HepG2 (cell line): ENCODE results near the gene CXCL3. TPM values are rescaled to one million over a fixed set of nuclear protein-coding genes. Genes with fewer than 3 reads are reported as not detected.

Experiments used
- KDM4B ChIP-seq: sonication (generic); formaldehyde crosslinking; IDR thresholded peaks from 2 replicates; pipeline ENCODE4 v1.4.0; 2020; ENCODE audit warnings: missing genetic modification reagents
- MLLT10 ChIP-seq: sonication (generic); formaldehyde crosslinking; IDR thresholded peaks from 2 replicates; pipeline ENCODE4 v1.4.0; 2020; ENCODE audit warnings: missing genetic modification reagents
- MLXIP ChIP-seq: sonication (generic); formaldehyde crosslinking; IDR thresholded peaks from 2 replicates; pipeline ENCODE4 v1.9.0; 2021; ENCODE audit warnings: missing genetic modification reagents, borderline replicate concordance
- RXRB ChIP-seq: IDR thresholded peaks from 2 replicates; pipeline ENCODE4 v1.6.1; 2016; ENCODE audit warnings: borderline replicate concordance, missing genetic modification reagents, missing compliant biosample characterization
- ZBED4 ChIP-seq: sonication (generic); formaldehyde crosslinking; IDR thresholded peaks from 2 replicates; pipeline ENCODE4 v1.4.0; 2020; ENCODE audit warnings: missing genetic modification reagents, borderline replicate concordance
- ZNF234 ChIP-seq: sonication (generic); formaldehyde crosslinking; conservative IDR thresholded peaks from 2 replicates; pipeline ENCODE4 v1.5.1; 2020; ENCODE audit warnings: mild to moderate bottlenecking, missing genetic modification reagents
- ZNF598 ChIP-seq: sonication (generic); formaldehyde crosslinking; IDR thresholded peaks from 2 replicates; pipeline ENCODE4 v1.5.1; 2020; ENCODE audit warnings: mild to moderate bottlenecking, missing genetic modification reagents, borderline replicate concordance
- ZNF703 ChIP-seq: sonication (generic); formaldehyde crosslinking; IDR thresholded peaks from 2 replicates; pipeline ENCODE4 v1.5.1; 2020; ENCODE audit warnings: missing genetic modification reagents, mild to moderate bottlenecking, moderate library complexity, borderline replicate concordance
- ZNF746 ChIP-seq: sonication (generic); formaldehyde crosslinking; IDR thresholded peaks from 2 replicates; pipeline ENCODE4 v1.8.0; 2022; ENCODE audit warnings: mild to moderate bottlenecking, missing genetic modification reagents
- ZNF879 ChIP-seq: sonication (generic); formaldehyde crosslinking; IDR thresholded peaks from 2 replicates; pipeline ENCODE4 v1.8.1; 2023; ENCODE audit warnings: missing genetic modification reagents
- polyA plus RNA-seq, 8 experiments: library from polyadenylated mRNA; depleted of rRNA in 3 of 8; stranded (reverse) in 7 of 8; unstranded in 1 of 8; fragments of >200 nt; fragmentation: Illumina TruSeq in 4 of 8; extraction: Trizol in 4 of 8; gene quantifications; 2 replicates each; pipeline versions ENCODE4 v1.2.1 to v1.2.3, GENCODE V29; 2011 to 2016; ENCODE audit warnings: low read depth in 4 of 8, missing spikeins in 1 of 8, mixed read lengths in 1 of 8; ENCODE audit not compliant: insufficient read depth in 1 of 8
- total RNA-seq, 5 experiments: library from RNA; depleted of rRNA; stranded (reverse); fragments of >200 nt; fragmentation: Illumina TruSeq; extraction: Trizol; gene quantifications; 2 replicates each; pipeline ENCODE4 v1.2.3, GENCODE V29; 2016; ENCODE audit warnings: low read depth in 1 of 5
- TF ChIP-seq, protein P1 (sequence below): sonication (generic); formaldehyde crosslinking; IDR thresholded peaks from 2 replicates; pipeline ENCODE4 v1.4.0; 2020; ENCODE audit warnings: low read depth, mild to moderate bottlenecking, missing genetic modification reagents
- TF ChIP-seq, protein P2 (sequence below): sonication (generic); formaldehyde crosslinking; IDR thresholded peaks from 2 replicates; pipeline ENCODE4 v1.4.0; 2020; ENCODE audit warnings: mild to moderate bottlenecking, missing genetic modification reagents

CXCL3 gene
- total and polyA plus RNA-seq, 2 of the 13 experiments (the other 11 are each of a cell fraction or from before 2014, with no cell fraction given) = 0.13 TPM; not detected in 1

DNA sequence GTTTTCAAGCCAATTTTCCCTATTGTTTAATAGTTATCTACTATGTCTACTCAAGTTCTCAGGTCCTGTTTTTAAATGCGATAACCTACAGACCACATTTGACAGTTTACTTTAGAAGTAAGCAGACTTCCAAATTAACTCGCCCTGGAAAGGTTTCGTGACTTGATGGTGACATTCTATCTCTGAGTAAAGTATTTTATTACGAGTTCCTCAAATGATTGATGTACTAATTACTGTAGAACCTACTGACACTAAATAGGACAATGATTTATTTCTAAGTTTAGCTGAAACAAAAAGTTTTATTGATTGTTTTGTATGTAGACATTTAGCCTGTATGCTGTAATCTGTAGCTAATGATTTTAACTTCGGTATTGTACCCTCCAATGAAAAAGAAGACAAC, 48.6 kb downstream of the CXCL3 start (continued):
- TF ChIP-seq MLXIP (no peak), MLLT10 (CRISPR knock-in tag) (no peak), ZNF703 (CRISPR knock-in tag) (no peak), ZNF879 (CRISPR knock-in tag) (no peak), ZNF234 (no peak), ZBED4 (CRISPR knock-in tag) (no peak), RXRB (CRISPR knock-in tag) (no peak), ZNF598 (CRISPR knock-in tag) (no peak), ZNF746 (CRISPR knock-in tag) (no peak), KDM4B (CRISPR knock-in tag) (no peak)
- TF ChIP-seq, protein P1, sequence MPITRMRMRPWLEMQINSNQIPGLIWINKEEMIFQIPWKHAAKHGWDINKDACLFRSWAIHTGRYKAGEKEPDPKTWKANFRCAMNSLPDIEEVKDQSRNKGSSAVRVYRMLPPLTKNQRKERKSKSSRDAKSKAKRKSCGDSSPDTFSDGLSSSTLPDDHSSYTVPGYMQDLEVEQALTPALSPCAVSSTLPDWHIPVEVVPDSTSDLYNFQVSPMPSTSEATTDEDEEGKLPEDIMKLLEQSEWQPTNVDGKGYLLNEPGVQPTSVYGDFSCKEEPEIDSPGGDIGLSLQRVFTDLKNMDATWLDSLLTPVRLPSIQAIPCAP = no peak
- TF ChIP-seq, protein P2, sequence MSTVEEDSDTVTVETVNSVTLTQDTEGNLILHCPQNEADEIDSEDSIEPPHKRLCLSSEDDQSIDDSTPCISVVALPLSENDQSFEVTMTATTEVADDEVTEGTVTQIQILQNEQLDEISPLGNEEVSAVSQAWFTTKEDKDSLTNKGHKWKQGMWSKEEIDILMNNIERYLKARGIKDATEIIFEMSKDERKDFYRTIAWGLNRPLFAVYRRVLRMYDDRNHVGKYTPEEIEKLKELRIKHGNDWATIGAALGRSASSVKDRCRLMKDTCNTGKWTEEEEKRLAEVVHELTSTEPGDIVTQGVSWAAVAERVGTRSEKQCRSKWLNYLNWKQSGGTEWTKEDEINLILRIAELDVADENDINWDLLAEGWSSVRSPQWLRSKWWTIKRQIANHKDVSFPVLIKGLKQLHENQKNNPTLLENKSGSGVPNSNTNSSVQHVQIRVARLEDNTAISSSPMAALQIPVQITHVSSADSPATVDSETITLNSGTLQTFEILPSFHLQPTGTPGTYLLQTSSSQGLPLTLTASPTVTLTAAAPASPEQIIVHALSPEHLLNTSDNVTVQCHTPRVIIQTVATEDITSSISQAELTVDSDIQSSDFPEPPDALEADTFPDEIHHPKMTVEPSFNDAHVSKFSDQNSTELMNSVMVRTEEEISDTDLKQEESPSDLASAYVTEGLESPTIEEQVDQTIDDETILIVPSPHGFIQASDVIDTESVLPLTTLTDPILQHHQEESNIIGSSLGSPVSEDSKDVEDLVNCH = no peak
